Loucy (cell line): ENCODE data around the gene NKAIN2.

Experiments used
- EZH2phosphoT487 ChIP-seq: fragments of 200-600 bp; IDR thresholded peaks from 2 replicates; pipeline ENCODE4 v1.6.1; 2018; ENCODE audit warnings: antibody characterized with exemption, mild to moderate bottlenecking, moderate library complexity, borderline replicate concordance
- TF ChIP-seq, protein P1 (sequence below): fragments of 200-600 bp; sonication (generic); conservative IDR thresholded peaks from 2 replicates; pipeline ENCODE4 v1.5.1; 2014; ENCODE audit warnings: mild to moderate bottlenecking, antibody characterized with exemption, low read length

DNA sequence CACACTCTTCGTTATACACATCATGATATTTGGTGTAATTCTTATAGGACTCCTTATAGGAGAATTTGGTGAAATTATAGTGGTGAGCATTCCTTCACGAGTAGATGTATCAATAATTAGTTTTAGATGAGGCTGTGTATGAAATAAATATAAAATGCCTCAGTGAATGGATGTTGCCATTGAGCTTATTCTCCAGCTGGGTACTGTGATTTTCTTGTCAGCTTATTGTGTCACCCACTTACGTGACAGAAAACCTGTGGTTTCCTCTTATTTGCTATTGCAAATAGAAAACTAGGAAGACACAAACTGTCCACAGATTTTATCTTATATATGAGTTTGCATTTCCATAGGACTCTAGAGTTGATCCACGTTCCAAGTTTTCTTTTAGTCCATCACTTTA, 718.7 kb downstream of the NKAIN2 start:
- TF ChIP-seq, protein P1, sequence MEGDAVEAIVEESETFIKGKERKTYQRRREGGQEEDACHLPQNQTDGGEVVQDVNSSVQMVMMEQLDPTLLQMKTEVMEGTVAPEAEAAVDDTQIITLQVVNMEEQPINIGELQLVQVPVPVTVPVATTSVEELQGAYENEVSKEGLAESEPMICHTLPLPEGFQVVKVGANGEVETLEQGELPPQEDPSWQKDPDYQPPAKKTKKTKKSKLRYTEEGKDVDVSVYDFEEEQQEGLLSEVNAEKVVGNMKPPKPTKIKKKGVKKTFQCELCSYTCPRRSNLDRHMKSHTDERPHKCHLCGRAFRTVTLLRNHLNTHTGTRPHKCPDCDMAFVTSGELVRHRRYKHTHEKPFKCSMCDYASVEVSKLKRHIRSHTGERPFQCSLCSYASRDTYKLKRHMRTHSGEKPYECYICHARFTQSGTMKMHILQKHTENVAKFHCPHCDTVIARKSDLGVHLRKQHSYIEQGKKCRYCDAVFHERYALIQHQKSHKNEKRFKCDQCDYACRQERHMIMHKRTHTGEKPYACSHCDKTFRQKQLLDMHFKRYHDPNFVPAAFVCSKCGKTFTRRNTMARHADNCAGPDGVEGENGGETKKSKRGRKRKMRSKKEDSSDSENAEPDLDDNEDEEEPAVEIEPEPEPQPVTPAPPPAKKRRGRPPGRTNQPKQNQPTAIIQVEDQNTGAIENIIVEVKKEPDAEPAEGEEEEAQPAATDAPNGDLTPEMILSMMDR = no peak
- no peak for TF ChIP-seq EZH2phosphoT487
